Mesothelial cell of epicardium (in vitro differentiated cells): Measurements from ENCODE around the gene IFT27. TPM values are rescaled to one million over a fixed set of nuclear protein-coding genes. Genes with fewer than 3 reads are reported as not detected.

ENCODE experiments used
- DNase-seq, 2 experiments: peaks; one replicate each; pipeline ENCODE4 v3.0.0; 2021; ENCODE audit warnings: low spot score in 2 of 2; ENCODE audit not compliant: unreplicated experiment in 2 of 2
- H3K27ac Mint-ChIP-seq: 2 replicates; pipeline ENCODE4 v1.8.0; 2021; ENCODE audit warnings: mixed read lengths
- H3K27me3 Mint-ChIP-seq: 2 replicates; pipeline ENCODE4 v1.8.0; 2021; ENCODE audit warnings: low read depth, mixed read lengths
- H3K36me3 Mint-ChIP-seq: 2 replicates; pipeline ENCODE4 v1.8.0; 2021; ENCODE audit warnings: mixed read lengths
- H3K4me1 Mint-ChIP-seq: 2 replicates; pipeline ENCODE4 v1.8.0; 2021; ENCODE audit warnings: mixed read lengths
- H3K4me3 Mint-ChIP-seq: 2 replicates; pipeline ENCODE4 v1.8.0; 2021; ENCODE audit warnings: mild to moderate bottlenecking, moderate library complexity, mixed read lengths
- H3K9me3 Mint-ChIP-seq: 2 replicates; pipeline ENCODE4 v1.8.0; 2021; ENCODE audit warnings: mixed read lengths
- total RNA-seq: library from RNA; stranded (reverse); gene quantifications from 3 replicates; pipeline ENCODE4 v1.2.1, GENCODE V29; 2021
- TF ChIP-seq, protein P1 (sequence below): fragments of 200-600 bp; sonication (generic); IDR thresholded peaks from one replicate; pipeline ENCODE4 v1.5.0; 2021; ENCODE audit warnings: antibody characterized with exemption; ENCODE audit not compliant: unreplicated experiment

IFT27 gene
- total RNA-seq, 1 donor from 2014 or later: 58.6 TPM

- no peak for DNase-seq
- no peaks in the 10 kb centered on the region for H3K36me3 Mint-ChIP-seq
- TF ChIP-seq, protein P1, sequence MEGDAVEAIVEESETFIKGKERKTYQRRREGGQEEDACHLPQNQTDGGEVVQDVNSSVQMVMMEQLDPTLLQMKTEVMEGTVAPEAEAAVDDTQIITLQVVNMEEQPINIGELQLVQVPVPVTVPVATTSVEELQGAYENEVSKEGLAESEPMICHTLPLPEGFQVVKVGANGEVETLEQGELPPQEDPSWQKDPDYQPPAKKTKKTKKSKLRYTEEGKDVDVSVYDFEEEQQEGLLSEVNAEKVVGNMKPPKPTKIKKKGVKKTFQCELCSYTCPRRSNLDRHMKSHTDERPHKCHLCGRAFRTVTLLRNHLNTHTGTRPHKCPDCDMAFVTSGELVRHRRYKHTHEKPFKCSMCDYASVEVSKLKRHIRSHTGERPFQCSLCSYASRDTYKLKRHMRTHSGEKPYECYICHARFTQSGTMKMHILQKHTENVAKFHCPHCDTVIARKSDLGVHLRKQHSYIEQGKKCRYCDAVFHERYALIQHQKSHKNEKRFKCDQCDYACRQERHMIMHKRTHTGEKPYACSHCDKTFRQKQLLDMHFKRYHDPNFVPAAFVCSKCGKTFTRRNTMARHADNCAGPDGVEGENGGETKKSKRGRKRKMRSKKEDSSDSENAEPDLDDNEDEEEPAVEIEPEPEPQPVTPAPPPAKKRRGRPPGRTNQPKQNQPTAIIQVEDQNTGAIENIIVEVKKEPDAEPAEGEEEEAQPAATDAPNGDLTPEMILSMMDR: no peak
- no peak overlapping the region for H3K4me3 Mint-ChIP-seq
- no peaks in the 10 kb centered on the region for H3K4me1 Mint-ChIP-seq
- H3K9me3 Mint-ChIP-seq: no peaks in the 10 kb centered on the region
- H3K27me3 Mint-ChIP-seq: peaks cover 64% of the 10 kb centered on the region
- H3K27ac Mint-ChIP-seq: no peak overlapping the region
Observed at GRCh38 chr22:36713436-36713835, 62.5 kb downstream of the IFT27 start.

Other genes with a start within 250 kb of the IFT27 start
- 194 to 204 TPM (median 197 TPM) in 3 replicates for gene EIF3D, start 247.0 kb downstream of the IFT27 start, total RNA-seq
- gene CACNG2, start 72.4 kb downstream of the IFT27 start, total RNA-seq: not detected in 3 replicates
- gene PVALB, start 40.9 kb upstream of the IFT27 start, total RNA-seq: not detected in 3 replicates
- not detected in 3 replicates for gene NCF4, start 84.9 kb upstream of the IFT27 start, total RNA-seq
- 0.38 to 0.56 TPM (median 0.38 TPM) in 3 replicates for gene CSF2RB, start 137.5 kb upstream of the IFT27 start, total RNA-seq
- 21.3 to 22.6 TPM (median 21.4 TPM) in 3 replicates for gene TST, start 243.3 kb upstream of the IFT27 start, total RNA-seq
- 55.8 to 61.5 TPM (median 60.8 TPM) in 3 replicates for gene MPST, start 243.6 kb upstream of the IFT27 start, total RNA-seq